Mesenteric fat pad (tissue), 1 donor: ENCODE measurements around the gene ABHD4. TPM values are rescaled to one million over a fixed set of nuclear protein-coding genes. Genes with fewer than 3 reads are reported as not detected.
A peak's percentile ranks its signal among the peaks of the same experiment; 100 is the strongest.
"Not testable (repeated sequence)": the region's sequence is repeated elsewhere in the genome, so short reads cannot be mapped to it uniquely, and the experiment has no call there.

Source experiments
- DNase-seq: peaks from one replicate; pipeline ENCODE4 v3.0.0-alpha.2; 2020; ENCODE audit warnings: low spot score
- long read RNA-seq: library from polyadenylated mRNA; unstranded; transcript quantifications from one replicate; pipeline ENCODE4 v2.0.0, GENCODE V29; 2020
- total RNA-seq: library from RNA; stranded (reverse); fragmentation: NEBNext Ultra II Directional; extraction: Animal tissue kit (Norgen Biotek cat#: 25700); gene quantifications from one replicate; pipeline ENCODE4 v1.2.1, GENCODE V29; 2021
- donor health status: DM: yes; HTN: yes; CAD: no.

The ABHD4 gene, protein sequence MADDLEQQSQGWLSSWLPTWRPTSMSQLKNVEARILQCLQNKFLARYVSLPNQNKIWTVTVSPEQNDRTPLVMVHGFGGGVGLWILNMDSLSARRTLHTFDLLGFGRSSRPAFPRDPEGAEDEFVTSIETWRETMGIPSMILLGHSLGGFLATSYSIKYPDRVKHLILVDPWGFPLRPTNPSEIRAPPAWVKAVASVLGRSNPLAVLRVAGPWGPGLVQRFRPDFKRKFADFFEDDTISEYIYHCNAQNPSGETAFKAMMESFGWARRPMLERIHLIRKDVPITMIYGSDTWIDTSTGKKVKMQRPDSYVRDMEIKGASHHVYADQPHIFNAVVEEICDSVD
- total RNA-seq = 36.5 TPM
- long read RNA-seq, transcript ABHD4-203 (7 exons, 3,366 nt) = major isoform, 46 of 73 reads
- long read RNA-seq, partial matches to known transcripts = 9 of 73 reads
- long read RNA-seq, other reads (novel, unspliced or antisense) = 17 of 73 reads

DNA sequence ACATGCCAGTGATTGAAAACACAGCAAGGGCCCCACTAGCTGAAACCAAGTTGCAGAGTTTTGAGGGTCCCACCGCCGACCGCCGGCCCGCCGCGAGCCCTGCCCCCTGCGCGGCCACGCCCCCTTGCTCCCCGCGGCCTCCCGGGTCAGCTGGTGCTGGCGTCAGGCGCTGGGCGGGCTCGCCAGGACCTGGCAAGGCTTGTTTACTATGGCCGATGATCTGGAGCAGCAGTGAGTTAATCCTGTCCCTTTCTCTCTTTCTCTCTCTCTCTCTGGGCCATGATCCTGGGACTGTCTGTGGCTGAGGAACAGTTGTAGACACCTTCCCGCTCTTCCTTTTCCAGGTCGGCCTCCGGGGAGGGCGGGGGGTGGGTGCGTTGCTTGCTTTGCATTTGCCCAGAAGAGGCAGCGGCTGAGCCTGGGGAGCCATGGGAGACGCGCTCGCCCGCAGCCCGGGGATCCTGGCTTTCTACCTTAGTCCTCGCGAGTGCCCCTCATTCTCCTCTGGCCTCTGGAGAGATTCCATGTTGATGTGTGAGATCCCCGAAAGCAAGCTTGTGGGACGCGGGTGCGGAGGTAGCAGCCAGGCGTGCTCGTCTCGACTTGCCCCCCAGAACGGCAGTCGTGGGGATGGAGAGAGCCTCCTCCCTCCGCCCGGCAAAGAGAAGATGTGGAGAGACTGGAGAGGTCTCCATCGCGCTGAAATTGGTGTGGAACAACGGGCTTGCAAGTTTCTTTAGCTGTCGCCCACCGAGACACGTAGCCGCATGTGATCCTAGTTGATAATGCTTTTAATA lies at the start of gene ABHD4:
Gene ABHD4 (plus strand): TSS at position 202 of the 797 bp plus-strand sequence. CDS start 7 bp downstream, at position 209.
- peak; percentile 93 for DNase-seq

GRCh38 chr14:22549324-22549962 lies 48.7 kb upstream of the ABHD4 start:
- DNase-seq = no peak

DNA sequence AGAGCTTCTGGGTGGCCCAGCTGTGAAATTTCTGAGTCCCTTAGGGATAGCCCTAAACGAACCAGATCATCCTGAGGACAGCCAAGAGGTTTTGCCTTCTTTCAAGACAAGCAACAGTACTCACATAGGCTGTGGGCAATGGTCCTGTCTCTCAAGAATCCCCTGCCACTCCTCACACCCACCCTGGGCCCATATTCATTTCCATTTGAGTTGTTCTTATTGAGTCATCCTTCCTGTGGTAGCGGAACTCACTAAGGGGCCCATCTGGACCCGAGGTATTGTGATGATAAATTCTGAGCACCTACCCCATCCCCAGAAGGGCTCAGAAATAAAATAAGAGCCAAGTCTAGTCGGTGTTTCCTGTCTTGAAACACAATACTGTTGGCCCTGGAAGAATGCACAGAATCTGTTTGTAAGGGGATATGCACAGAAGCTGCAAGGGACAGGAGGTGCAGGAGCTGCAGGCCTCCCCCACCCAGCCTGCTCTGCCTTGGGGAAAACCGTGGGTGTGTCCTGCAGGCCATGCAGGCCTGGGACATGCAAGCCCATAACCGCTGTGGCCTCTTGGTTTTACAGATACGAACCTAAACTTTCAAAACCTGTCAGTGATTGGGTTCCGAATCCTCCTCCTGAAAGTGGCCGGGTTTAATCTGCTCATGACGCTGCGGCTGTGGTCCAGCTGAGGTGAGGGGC lies 48.0 kb upstream of the ABHD4 start:
- no peak for DNase-seq

DNA sequence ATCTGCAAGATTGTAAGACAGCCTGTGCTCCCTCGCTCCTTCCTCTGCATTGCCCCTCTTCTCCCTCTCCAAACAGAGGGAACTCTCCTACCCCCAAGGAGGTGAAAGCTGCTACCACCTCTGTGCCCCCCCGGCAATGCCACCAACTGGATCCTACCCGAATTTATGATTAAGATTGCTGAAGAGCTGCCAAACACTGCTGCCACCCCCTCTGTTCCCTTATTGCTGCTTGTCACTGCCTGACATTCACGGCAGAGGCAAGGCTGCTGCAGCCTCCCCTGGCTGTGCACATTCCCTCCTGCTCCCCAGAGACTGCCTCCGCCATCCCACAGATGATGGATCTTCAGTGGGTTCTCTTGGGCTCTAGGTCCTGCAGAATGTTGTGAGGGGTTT lies 46.5 kb upstream of the ABHD4 start:
- no peak for DNase-seq

GRCh38 chr14:22552001-22552826 lies 45.9 kb upstream of the ABHD4 start:
- no peak for DNase-seq

GRCh38 chr14:22552827-22553076 lies 45.3 kb upstream of the ABHD4 start:
- DNase-seq = no peak

GRCh38 chr14:22553445-22553844 lies 44.7 kb upstream of the ABHD4 start:
- DNase-seq = no peak

DNA sequence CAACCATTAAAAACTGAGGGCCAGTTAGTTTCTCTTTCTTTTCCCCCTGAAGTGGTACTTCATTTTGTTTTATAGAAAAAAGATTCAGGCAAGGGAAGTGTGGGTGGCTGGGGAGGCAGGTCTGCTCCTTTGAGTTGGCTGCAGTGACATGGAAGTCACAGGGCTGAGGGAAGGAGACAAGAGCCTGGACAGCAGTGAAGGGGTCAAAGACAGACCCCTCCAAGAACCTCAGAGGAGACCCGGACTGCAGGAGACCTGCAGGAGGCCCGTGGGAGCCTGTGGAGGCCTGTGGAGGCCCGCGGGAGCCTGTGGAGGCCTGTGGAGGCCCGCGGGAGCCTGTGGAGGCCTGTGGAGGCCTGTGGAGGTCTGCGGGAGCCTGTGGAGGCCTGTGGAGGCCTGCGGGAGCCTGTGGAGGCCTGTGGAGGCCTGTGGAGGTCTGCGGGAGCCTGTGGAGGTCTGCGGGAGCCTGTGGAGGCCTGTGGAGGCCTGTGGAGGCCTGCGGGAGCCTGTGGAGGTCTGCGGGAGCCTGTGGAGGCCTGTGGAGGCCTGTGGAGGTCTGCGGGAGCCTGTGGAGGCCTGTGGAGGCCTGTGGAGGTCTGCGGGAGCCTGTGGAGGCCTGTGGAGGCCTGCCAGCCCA lies 44.1 kb upstream of the ABHD4 start:
- DNase-seq = not testable (repeated sequence)

DNA sequence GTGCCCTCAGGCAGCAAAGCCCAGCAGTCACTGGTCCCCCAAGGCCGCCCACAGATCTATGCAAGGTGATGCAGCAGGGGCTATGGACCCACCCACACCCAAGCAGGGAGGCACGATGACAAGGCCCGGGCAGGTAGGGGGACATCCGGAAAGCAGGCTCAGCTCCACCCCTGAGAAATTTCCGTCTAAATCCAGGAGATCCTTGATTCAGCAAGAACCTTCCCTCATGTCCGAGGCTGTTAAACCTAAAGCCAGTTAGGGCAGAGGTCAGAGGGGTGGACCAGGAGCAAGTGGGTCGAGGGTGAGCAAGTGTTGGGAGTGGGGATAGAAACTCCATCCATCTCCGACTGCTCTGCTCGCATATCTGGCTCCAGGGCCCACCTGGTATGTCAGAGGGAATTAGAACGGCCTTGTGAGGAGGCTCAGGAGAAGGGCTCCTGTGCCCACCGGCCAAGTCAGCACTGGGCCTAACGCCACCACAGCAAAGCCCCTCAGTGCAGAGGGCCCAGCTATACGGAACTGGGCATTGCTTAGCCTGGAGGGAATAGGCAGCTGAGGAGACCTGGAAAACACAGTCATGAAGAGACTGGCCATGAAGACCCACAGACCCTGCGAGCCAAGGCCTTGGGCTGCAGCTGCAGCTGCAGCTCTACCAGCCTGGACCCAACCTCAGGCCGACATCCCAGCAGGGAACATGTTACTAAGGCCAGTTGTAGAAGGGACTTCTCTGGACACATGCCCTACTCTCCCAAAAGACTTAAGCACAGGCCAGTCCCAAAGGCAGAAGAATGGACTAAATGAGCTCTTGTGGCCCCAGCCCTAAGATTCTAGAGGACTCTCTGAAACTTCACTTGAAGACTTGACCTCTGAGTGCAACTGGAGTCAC lies 43.4 kb upstream of the ABHD4 start:
- no peak for DNase-seq

GRCh38 chr14:22555384-22556011 lies 42.6 kb upstream of the ABHD4 start:
- no peak for DNase-seq

DNA sequence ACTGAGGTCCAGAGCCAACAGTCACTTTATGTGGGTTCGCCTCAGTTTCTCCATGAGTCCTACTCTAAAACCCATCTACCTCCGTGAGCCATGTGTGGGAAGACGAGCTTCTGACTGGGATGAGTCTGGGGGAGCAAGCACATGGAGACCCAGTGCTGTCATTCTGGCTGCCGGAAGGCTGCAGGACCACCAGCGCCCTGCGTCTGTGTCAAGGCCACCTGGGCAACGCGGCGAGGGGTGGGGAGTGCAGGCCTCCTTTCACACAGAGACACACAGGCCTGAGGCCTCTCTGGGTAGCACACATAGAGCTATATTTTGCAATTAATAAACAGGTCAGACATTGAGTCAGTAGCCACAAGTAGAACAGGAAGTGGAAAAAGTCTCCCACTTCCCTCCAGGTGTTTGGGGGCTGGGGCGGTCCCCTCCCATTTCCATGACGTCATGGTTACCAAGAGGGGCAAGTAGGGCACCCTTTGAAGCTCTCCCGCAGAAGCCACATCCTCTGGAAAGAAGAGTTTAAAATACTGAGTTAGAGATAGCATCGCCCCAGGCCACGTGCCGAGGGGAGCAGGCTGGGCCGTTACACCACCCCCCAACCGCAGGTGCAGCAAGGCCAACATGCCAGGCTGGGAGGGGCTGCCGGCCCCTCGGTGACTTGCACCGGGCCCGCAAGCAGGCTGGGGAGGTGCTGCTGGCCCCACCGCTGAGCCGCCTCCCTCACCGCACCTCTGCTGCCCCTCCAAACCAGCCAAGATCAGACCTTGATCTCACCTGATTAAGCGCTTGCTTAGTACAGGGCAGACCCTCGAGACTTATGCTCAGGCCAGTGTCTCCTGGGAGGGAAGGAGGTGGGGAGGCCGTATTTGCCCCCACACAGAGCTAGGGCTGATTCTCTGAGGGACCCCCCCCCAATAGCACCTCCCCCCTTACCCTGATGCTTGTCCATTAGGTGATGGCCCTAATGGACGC lies 41.8 kb upstream of the ABHD4 start:
- DNase-seq = peak; percentile 87

DNA sequence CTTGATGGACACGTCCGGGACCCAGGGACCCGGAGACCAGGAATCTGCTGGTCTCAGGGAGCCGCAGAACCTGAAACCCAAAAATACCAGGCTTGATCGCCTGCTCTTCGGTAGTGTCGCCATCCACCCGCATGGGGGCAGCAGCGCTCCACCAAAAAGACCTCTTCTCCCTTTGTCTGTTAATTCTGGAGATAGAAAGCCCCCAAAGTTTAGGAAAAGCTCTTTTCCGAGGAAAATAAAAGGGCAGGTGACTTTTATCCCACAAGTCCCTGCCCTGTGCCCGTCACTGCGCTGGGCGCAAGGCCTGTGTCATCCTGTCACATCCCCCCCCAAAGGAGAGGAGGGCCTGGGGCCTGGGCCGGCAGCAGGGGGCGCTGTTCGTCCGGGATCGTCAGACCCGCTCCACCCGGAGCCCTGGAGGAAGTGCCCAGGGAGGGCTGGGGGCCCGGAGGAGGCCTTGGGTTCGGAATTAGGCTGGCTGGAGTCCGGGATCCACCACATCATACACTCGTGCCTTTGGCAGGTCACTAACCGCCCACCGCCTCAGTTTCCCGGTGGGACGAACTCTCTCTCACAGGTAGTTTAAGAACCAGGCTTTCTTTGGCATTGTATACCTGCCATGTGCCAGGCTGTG lies 41.0 kb upstream of the ABHD4 start:
- DNase-seq = peak; percentile 95

DNA sequence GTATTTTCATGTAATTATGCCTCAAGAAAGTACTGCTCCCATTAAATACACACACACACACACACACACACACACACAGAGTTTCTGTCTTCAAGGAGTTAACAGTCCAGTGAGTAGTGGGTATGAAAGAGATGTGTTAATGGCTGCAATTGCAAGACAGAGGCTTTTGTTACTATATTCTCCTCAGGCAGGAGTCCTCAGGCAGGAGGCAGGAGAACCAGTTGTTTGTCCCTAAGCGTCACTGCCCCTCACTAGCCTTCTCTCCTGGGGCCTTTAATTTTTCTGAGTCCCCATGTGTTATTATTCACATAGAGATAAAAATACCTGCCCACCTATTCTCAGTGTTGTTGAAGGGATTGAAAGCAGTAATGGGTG lies 40.3 kb upstream of the ABHD4 start:
- no peak for DNase-seq

- peak; percentile 80 for DNase-seq
Measured at GRCh38 chr14:22558221-22558913, 39.7 kb upstream of the ABHD4 start.

DNA sequence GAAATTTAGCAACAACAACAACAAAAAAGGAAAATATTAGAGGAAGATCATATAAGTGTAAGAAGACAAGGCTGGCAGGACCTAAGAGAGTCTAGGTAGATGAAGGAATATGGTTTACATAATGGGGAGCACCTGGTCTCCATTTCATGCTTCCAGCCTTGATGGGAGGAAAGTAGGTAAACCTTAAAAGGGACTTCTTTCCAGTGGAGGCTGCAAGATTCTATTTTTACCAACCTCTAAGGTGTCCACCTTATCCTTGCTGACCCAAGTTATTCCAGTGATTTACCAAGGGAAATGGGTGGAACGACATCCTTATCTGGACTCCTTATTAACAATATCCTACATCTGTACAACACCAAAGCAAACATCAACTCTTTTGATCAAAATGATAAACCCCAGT lies 39.1 kb upstream of the ABHD4 start:
- DNase-seq = no peak

DNA sequence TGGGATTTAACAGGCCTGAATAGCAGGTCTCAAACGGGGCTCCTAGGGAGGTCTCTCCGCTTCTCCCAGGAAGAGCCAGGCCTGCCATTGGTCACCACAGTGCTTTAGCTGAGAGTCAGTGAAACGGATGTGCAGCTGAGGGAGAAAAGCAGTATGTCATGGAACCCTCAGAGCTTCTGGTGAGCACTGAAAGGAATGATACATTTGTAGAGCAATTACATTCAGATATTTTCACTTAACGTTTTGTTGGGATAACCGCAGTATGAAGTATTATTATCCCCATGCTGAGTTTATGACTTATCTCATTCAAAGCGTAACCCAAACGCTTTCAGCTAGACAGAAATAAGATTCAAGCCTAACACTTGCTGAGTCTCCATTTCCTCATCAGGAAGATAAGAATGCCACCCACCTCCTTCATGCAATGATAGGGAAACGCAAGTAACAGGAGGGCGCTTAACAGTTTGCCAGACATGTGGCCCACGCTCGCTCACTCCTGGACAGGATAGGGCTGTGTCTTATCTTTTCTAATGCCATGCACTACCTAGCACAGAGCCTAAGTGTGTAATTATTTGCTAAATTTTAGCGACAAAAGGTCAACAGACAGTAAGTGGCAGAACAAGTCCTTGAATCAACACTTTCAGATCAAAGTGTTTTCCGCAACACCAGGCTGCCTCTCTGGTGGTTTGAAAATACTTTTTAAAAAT lies 37.3 kb upstream of the ABHD4 start:
- DNase-seq = no peak
